ENCODE results near the gene CCDC43. TPM values are rescaled to one million over a fixed set of nuclear protein-coding genes. Genes with fewer than 3 reads are reported as not detected.

Gene CCDC43
- 18.0 and 18.7 TPM in 2 replicates for total RNA-seq

GRCh38 chr17:44689477-44690217 is at the start of gene CCDC43:
TSS of gene CCDC43 (minus strand) at chr17:44689776. CDS start at chr17:44689753, 23 bp downstream.

DNA sequence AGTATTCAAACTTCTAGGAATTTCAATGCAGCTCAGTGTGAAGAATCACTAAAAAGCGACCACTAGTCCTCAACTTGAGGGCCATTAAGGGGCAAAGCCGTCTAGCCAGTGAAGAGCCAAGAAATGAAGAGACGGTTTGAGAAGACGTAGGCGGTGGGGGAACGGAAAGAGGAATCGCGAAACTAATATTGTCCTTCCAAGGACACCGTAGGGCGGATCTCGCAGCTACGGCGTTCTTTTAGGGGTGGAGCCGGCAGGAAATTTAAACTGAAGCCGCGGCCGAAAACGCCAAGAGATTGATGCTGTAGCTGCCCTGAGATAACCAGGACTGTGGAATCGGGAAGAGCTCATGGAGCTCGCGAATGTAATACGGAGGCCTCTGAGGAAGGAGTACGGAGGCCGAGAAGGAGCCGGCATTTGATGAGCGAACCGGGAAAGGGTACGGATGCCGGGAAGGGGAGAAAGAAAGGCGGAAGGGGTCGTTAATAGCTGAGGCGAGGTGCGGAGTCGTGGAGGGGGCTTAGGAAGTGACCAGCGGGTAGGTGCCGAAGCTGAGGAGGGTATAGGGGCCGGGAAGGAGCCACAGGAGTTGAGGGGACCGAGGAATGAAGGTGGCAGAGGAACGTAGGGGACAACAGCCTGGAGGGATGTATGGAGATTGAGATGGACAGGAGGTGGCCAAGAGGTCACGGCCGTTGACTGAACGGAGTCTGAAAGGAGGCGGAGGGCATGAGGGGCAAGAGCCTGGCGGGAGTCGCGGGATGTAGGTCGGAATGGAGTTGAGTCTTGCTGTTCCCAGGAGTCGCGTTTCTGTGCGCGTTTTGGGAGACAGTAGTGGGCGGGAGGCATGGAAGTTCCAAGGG is 19.1 kb upstream of the CCDC43 start, which contains the start of gene DBF4B:
Gene DBF4B, plus strand, starts transcription at position 265 of the 863 bp plus-strand sequence. Its CDS starts 156 bp downstream, at position 421.

DNA sequence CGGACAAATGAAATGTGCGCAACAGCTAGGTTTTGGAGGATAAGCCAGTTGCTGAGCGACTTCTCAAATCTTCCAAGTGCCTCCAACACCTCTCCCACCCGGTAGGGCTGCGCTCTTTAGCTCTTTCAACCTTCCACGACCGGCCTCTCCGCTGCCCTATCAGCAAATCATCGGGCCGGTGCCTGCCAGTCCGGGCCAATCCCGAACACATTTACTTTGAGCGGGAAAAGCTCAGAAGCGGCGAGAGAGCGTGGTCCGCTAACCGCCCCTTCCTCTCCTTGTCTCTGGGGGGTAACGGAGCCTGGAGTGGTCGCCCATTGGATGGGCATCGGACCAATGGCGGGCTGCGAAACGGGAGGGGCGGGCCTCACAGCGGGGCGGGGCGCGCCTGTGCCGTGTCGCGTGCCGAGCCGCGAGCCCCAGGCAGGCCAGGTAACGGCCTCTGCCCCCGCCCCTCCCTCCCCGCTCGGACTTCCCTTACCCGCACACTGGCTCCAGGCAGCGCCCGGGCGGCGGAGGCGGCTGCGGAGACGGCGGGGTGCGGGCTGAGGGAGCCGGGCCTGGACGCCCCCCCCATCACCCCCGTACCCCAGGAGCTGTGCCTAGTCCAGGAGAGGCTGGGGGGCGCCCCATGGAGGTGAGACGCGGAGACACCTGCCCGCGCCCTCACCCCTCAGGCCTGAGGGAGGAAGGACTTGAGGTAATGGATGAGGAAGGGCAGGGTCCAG is 33.4 kb downstream of the CCDC43 start, which contains the start of gene MEIOC:
Gene MEIOC, plus strand, starts transcription at position 486 of the 728 bp plus-strand sequence. Its CDS starts 146 bp downstream, at position 632.

Other genes starting within 250 kb of the CCDC43 start
- 9.1 and 11.4 TPM in 2 replicates for gene GPATCH8, start 186.4 kb downstream of the CCDC43 start, total RNA-seq
- gene FZD2, start 132.3 kb downstream of the CCDC43 start, total RNA-seq = 19.7 and 22.8 TPM in 2 replicates
- gene MEIOC, start 33.3 kb downstream of the CCDC43 start, total RNA-seq = not detected in 2 replicates
- 1.0 and 1.5 TPM in 2 replicates for gene DBF4B, start 18.9 kb upstream of the CCDC43 start, total RNA-seq
- 2.6 and 2.7 TPM in 2 replicates for gene ADAM11, start 69.2 kb upstream of the CCDC43 start, total RNA-seq
- gene GJC1, start 140.5 kb upstream of the CCDC43 start, total RNA-seq = 4.3 and 5.3 TPM in 2 replicates
- gene HIGD1B, start 158.1 kb upstream of the CCDC43 start, total RNA-seq = not detected in 2 replicates
- 34.5 and 46.6 TPM in 2 replicates for gene EFTUD2, start 209.7 kb upstream of the CCDC43 start, total RNA-seq
- not detected in 2 replicates for gene GFAP, start 225.7 kb upstream of the CCDC43 start, total RNA-seq